Activated B cell treated with CpG ODN at 0.5 μM for 24 hours (primary cell): Measurements from ENCODE around the gene KRT81. TPM values are rescaled to one million over a fixed set of nuclear protein-coding genes. Genes with fewer than 3 reads are reported as not detected.
"Not testable (repeated sequence)": the region's sequence is repeated elsewhere in the genome, so short reads cannot be mapped to it uniquely, and the experiment has no call there.

ENCODE experiments used
- ATAC-seq: fragments of 200-7000 bp; cut with Tn5 transposase; one replicate; pipeline ENCODE4 v1.10.0; 2021; ENCODE audit warnings: low read depth, mild to moderate bottlenecking, moderate library complexity
- CTCF ChIA-PET: fragments of 350-600 bp; sonication (Branson Sonifier 250); formaldehyde crosslinking; loops from one replicate; lab custom pipeline; 2021; ENCODE audit warnings: antibody characterized with exemption; lab: Charles Lee
- POLR2A ChIA-PET: fragments of 350-600 bp; sonication (Branson Sonifier 250); formaldehyde crosslinking; loops from one replicate; lab custom pipeline; 2021; ENCODE audit warnings: antibody characterized with exemption; lab: Charles Lee
- DNase-seq: peaks from one replicate; pipeline ENCODE4 v3.0.0; 2022
- H3K27ac Mint-ChIP-seq: one replicate; pipeline ENCODE4 v1.8.0; 2020; ENCODE audit warnings: mixed read lengths
- H3K27me3 Mint-ChIP-seq: one replicate; pipeline ENCODE4 v1.8.0; 2021; ENCODE audit warnings: mixed read lengths
- H3K36me3 Mint-ChIP-seq: one replicate; pipeline ENCODE4 v1.8.0; 2021; ENCODE audit warnings: low read depth, mixed read lengths
- H3K4me1 Mint-ChIP-seq: one replicate; pipeline ENCODE4 v1.8.0; 2021; ENCODE audit warnings: mixed read lengths
- H3K4me3 Mint-ChIP-seq: one replicate; pipeline ENCODE4 v1.8.0; 2020; ENCODE audit warnings: mild to moderate bottlenecking, mixed read lengths
- H3K9me3 Mint-ChIP-seq: one replicate; pipeline ENCODE4 v1.8.0; 2020; ENCODE audit warnings: mixed read lengths
- intact Hi-C: fragments of 100-400 bp; cut with micrococcal nuclease; formaldehyde crosslinking; loops from one replicate; pipeline ENCODE4 v1.15.1; 2024
- total RNA-seq: library from RNA; stranded (reverse); gene quantifications from 2 replicates; pipeline ENCODE4 v1.2.3, GENCODE V29; 2022
- TF ChIP-seq, protein P1 (sequence below): fragments of 200-600 bp; IDR thresholded peaks from one replicate; pipeline ENCODE4 v1.8.0; 2022; ENCODE audit warnings: antibody characterized with exemption, mild to moderate bottlenecking

Gene KRT81
- total RNA-seq, 1 donor from 2014 or later: not detected

GRCh38 chr12:52254965-52255751 is 36.2 kb downstream of the KRT81 start:
- CTCF ChIA-PET: no interaction called here
- no peaks in the 10 kb centered on the region for H3K36me3 Mint-ChIP-seq
- ATAC-seq: no peak

DNA sequence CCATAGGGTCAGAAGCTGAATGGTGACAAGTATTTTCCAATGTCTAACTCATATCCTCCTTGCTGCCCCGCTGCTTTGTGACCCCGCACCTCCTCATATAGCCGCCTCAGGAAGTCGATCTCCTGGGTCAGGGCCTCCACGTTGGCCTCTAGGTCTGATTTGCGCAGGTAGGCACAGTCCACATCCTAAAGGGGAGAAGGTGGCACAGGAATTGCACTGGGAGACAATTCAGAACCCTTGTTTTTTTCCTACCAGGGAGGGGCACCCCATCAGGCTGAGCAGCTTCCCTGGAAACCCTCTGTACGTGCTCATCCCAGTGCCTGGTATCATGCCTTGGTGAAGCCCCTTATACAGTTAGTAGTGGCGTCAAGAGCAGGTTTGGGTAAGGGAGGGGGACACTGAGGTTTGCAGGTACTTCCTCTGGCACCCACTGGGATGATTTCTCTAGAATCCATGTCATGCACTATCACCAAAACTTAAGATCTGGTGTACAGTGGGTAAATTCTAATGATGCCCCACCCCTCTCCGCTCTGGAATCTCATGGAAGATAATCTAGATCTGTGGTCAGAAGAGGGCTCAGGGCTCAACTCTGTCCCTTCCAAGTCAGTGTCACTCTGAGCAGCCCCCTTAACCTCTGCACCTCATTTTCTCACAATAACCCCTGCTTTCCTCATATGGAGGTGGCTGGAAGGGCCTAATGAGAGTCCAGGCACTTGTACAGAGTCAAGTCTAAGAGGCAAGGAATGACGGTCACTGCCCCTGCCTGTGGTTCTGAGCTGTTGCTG is 37.0 kb downstream of the KRT81 start:
- CTCF ChIA-PET: no interaction called here
- H3K27ac Mint-ChIP-seq: no peak overlapping the region
- peaks cover 53% of the 10 kb centered on the region for H3K27me3 Mint-ChIP-seq
- no peaks in the 10 kb centered on the region for H3K9me3 Mint-ChIP-seq
- DNase-seq (no peak), ATAC-seq (no peak)
- intact Hi-C loops: no loop called here
- TF ChIP-seq, protein P1, sequence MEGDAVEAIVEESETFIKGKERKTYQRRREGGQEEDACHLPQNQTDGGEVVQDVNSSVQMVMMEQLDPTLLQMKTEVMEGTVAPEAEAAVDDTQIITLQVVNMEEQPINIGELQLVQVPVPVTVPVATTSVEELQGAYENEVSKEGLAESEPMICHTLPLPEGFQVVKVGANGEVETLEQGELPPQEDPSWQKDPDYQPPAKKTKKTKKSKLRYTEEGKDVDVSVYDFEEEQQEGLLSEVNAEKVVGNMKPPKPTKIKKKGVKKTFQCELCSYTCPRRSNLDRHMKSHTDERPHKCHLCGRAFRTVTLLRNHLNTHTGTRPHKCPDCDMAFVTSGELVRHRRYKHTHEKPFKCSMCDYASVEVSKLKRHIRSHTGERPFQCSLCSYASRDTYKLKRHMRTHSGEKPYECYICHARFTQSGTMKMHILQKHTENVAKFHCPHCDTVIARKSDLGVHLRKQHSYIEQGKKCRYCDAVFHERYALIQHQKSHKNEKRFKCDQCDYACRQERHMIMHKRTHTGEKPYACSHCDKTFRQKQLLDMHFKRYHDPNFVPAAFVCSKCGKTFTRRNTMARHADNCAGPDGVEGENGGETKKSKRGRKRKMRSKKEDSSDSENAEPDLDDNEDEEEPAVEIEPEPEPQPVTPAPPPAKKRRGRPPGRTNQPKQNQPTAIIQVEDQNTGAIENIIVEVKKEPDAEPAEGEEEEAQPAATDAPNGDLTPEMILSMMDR: no peak
- no peak overlapping the region for H3K4me3 Mint-ChIP-seq
- POLR2A ChIA-PET: no interaction called here
- no peaks in the 10 kb centered on the region for H3K36me3 Mint-ChIP-seq
- no peaks in the 10 kb centered on the region for H3K4me1 Mint-ChIP-seq

More at GRCh38 chr12:52254965-52255751, 36.2 kb downstream of the KRT81 start:
- TF ChIP-seq, protein P1: no peak
- Mint-ChIP-seq H3K9me3 (no peaks in the 10 kb centered on the region), H3K4me1 (no peaks in the 10 kb centered on the region), H3K27me3 (peaks cover 49% of the 10 kb centered on the region), H3K27ac (no peak overlapping the region), H3K4me3 (no peak overlapping the region)
- DNase-seq: no peak
- intact Hi-C loops: no loop called here
- POLR2A ChIA-PET: no interaction called here

DNA sequence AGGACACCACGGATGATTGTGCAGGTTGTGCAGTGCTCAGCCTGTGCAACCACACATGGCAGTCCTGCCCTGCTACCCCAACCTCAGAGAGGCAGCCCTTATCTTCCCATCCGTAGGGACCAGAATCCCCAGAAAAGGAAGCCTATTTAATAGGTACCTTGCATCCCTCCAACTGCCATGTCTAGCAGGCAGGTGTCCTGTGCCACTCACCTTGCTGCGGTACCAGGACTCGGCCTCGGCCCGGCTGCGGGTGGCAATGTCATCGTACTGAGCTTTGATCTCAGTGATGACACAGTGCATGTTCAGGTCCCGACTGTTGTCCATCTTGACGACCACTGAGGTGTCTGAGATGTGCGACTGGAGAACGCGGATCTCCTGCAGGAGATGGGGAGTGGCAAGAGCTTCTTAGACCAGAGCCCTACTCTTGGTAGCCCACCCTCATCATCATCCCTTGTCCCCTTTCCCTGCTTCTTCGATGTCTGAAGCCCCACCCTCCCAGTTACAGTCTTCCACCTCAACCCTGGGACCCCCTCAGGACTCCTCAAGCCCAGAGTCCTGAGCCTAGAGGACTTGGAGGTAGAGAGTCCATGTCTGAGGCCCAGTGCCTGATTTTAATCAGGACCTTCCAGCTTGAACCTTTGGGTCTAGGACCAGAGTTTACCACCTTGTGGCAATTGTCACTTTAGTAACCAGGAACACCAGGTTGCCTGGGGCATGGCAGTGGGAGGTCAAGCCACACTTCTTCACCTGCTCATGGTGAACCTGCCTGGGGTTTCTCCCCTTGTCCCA is 37.7 kb downstream of the KRT81 start:
- Mint-ChIP-seq H3K27ac (no peak overlapping the region), H3K27me3 (peaks cover 56% of the 10 kb centered on the region), H3K36me3 (no peaks in the 10 kb centered on the region), H3K9me3 (no peaks in the 10 kb centered on the region), H3K4me3 (no peak overlapping the region), H3K4me1 (no peaks in the 10 kb centered on the region)
- ATAC-seq (no peak), DNase-seq (no peak)
- ChIA-PET POLR2A (no interaction called here), CTCF (no interaction called here)
- TF ChIP-seq, protein P1: no peak
- intact Hi-C loops: no loop called here

DNA sequence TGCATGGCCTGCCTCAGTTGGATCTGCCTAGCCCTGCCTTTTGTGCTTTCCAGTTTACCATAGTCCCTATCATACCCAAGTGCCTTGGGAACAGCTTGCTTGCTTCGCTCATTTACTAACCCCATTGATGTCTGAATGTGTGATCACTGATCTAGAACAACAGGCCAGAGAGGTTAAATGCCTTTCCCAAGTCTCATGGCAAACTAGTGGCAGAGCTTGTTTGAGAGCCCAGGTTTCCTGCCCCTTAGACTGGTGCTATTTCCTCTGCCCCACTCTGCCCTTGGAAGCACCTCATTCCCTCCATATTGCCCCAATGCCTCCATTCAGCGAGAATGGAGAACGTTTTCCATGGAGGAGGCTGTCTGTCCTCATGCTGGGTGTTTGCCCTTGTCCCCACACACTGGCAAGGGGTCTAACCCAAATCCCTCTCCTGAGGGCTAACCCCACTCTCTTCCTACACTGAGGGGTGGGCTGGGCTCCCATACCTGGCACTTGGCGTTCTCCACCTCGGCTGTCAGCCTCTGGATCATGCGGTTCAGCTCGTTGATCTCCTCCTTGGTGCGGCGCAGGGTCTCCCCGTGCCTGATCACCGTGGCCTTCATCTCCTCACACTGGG is 38.5 kb downstream of the KRT81 start:
- ChIA-PET POLR2A (no interaction called here), CTCF (no interaction called here)
- ATAC-seq: no peak
- Mint-ChIP-seq H3K36me3 (no peaks in the 10 kb centered on the region), H3K27me3 (peaks cover 57% of the 10 kb centered on the region), H3K9me3 (no peaks in the 10 kb centered on the region), H3K4me1 (no peaks in the 10 kb centered on the region), H3K27ac (no peak overlapping the region), H3K4me3 (no peak overlapping the region)
- intact Hi-C loops: no loop called here
- TF ChIP-seq, protein P1: no peak
- DNase-seq: no peak

DNA sequence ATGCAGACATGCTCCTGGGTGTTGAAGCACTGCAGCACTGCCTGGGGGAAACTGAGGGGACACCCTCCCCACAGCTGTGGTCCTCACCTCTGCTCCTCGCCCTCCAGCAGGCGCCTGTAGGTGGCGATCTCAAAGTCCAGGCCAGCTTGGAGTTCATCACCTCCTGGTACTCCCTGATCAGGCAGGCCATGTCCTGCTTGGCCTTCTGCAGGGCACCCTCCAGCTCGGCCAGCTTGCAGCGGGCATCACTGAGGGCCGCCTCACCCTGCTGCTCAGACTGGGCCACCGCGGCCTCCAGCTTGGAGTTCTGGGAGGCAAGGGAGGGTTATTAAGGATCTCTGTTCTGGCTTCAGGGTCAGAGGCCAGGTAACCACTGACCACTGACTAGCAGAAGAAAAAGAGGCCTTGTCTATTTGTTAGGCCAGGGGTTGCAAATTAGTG is 39.1 kb downstream of the KRT81 start:
- H3K36me3 Mint-ChIP-seq, H3K27ac Mint-ChIP-seq, CTCF ChIA-PET: not testable (repeated sequence)

More for the DNA sequence above, 39.1 kb downstream of the KRT81 start:
- H3K9me3 Mint-ChIP-seq, DNase-seq, H3K4me3 Mint-ChIP-seq, POLR2A ChIA-PET, H3K4me1 Mint-ChIP-seq, intact Hi-C loops, ATAC-seq: not testable (repeated sequence)
- H3K27me3 Mint-ChIP-seq: peaks cover 53% of the 10 kb centered on the region
